Glutamatergic neuron (in vitro differentiated cells): Measurements from ENCODE around the gene SMARCA2. TPM values are rescaled to one million over a fixed set of nuclear protein-coding genes. Genes with fewer than 3 reads are reported as not detected.
A peak's percentile ranks its signal among the peaks of the same experiment; 100 is the strongest.

ENCODE experiments used
- DNase-seq: peaks from one replicate; pipeline ENCODE4 v3.0.0; 2022
- H3K27ac Mint-ChIP-seq: one replicate; pipeline ENCODE4 v1.8.0; 2020; ENCODE audit warnings: mild to moderate bottlenecking, mixed read lengths, inconsistent platforms; ENCODE audit not compliant: unreplicated experiment
- H3K27me3 Mint-ChIP-seq: one replicate; pipeline ENCODE4 v1.8.0; 2020; ENCODE audit warnings: mild to moderate bottlenecking, moderate library complexity, mixed read lengths, inconsistent platforms; ENCODE audit not compliant: unreplicated experiment
- H3K36me3 Mint-ChIP-seq: one replicate; pipeline ENCODE4 v1.8.0; 2020; ENCODE audit warnings: mild to moderate bottlenecking, mixed read lengths, inconsistent platforms; ENCODE audit not compliant: unreplicated experiment
- H3K4me1 Mint-ChIP-seq: one replicate; pipeline ENCODE4 v1.8.0; 2020; ENCODE audit warnings: mild to moderate bottlenecking, low read depth, mixed read lengths, inconsistent platforms; ENCODE audit not compliant: unreplicated experiment
- H3K4me3 Mint-ChIP-seq: one replicate; pipeline ENCODE4 v1.8.0; 2020; ENCODE audit warnings: mild to moderate bottlenecking, mixed read lengths, inconsistent platforms; ENCODE audit not compliant: unreplicated experiment
- H3K9me3 Mint-ChIP-seq: one replicate; pipeline ENCODE4 v1.8.0; 2020; ENCODE audit warnings: mild to moderate bottlenecking, moderate library complexity, mixed read lengths, inconsistent platforms; ENCODE audit not compliant: unreplicated experiment
- CTCF ChIP-seq: fragments of 200-600 bp; sonication (generic); IDR thresholded peaks from one replicate; pipeline ENCODE4 v1.5.0; 2021; ENCODE audit not compliant: partially characterized antibody, unreplicated experiment
- total RNA-seq: library from RNA; stranded (reverse); fragmentation: NEBNext Ultra II Directional; extraction: Animal tissue kit (Norgen Biotek cat#: 25700); gene quantifications from one replicate; pipeline ENCODE4 v1.2.1, GENCODE V29; 2021; ENCODE audit not compliant: unreplicated experiment

SMARCA2 gene
- total RNA-seq, 1 donor from 2014 or later, result 14.5 TPM

- no peaks in the 10 kb centered on the region for H3K27me3 Mint-ChIP-seq
Measured at GRCh38 chr9:2106666-2107065, 91.5 kb downstream of the SMARCA2 start.

GRCh38 chr9:2107906-2108451, 92.8 kb downstream of the SMARCA2 start:
- no peak overlapping the region for H3K4me3 Mint-ChIP-seq
- H3K27ac Mint-ChIP-seq, result no peak overlapping the region
- no peak for TF ChIP-seq CTCF
- H3K9me3 Mint-ChIP-seq, result no peaks in the 10 kb centered on the region
- DNase-seq, result no peak
- no peaks in the 10 kb centered on the region for H3K27me3 Mint-ChIP-seq
- H3K4me1 Mint-ChIP-seq, result peaks cover 5% of the 10 kb centered on the region
- H3K36me3 Mint-ChIP-seq, result no peaks in the 10 kb centered on the region

More at GRCh38 chr9:2106666-2107065, 91.5 kb downstream of the SMARCA2 start:
- Mint-ChIP-seq H3K4me1 (peaks cover 5% of the 10 kb centered on the region), H3K36me3 (no peaks in the 10 kb centered on the region), H3K9me3 (no peaks in the 10 kb centered on the region), H3K4me3 (no peak overlapping the region), H3K27ac (no peak overlapping the region)
- no peak for DNase-seq
- TF ChIP-seq CTCF, result no peak

GRCh38 chr9:2109069-2109650, 94.0 kb downstream of the SMARCA2 start:
- no peaks in the 10 kb centered on the region for H3K36me3 Mint-ChIP-seq
- H3K27ac Mint-ChIP-seq, result no peak overlapping the region
- H3K4me1 Mint-ChIP-seq, result peaks cover 5% of the 10 kb centered on the region
- no peaks in the 10 kb centered on the region for H3K9me3 Mint-ChIP-seq
- H3K4me3 Mint-ChIP-seq, result no peak overlapping the region
- DNase-seq, result no peak
- no peaks in the 10 kb centered on the region for H3K27me3 Mint-ChIP-seq
- TF ChIP-seq CTCF, result no peak

GRCh38 chr9:2110036-2110435, 94.9 kb downstream of the SMARCA2 start:
- no peak for TF ChIP-seq CTCF
- no peaks in the 10 kb centered on the region for H3K27me3 Mint-ChIP-seq
- H3K9me3 Mint-ChIP-seq, result no peaks in the 10 kb centered on the region
- no peak overlapping the region for H3K4me3 Mint-ChIP-seq
- no peak overlapping the region for H3K27ac Mint-ChIP-seq
- no peaks in the 10 kb centered on the region for H3K36me3 Mint-ChIP-seq
- no peak for DNase-seq
- peaks cover 5% of the 10 kb centered on the region for H3K4me1 Mint-ChIP-seq

- Mint-ChIP-seq H3K4me1 (peaks cover 5% of the 10 kb centered on the region), H3K27ac (no peak overlapping the region), H3K27me3 (no peaks in the 10 kb centered on the region), H3K36me3 (no peaks in the 10 kb centered on the region), H3K4me3 (no peak overlapping the region), H3K9me3 (no peaks in the 10 kb centered on the region)
- peak; percentile 26 for DNase-seq
- peak; percentile 58 for TF ChIP-seq CTCF
Measured at GRCh38 chr9:2116073-2116472, 100.9 kb downstream of the SMARCA2 start.
